HEK293T (cell line): ENCODE measurements around the gene CACTIN.

Source experiments
- BHLHE40 ChIP-seq: fragments of 450-650 bp; IDR thresholded peaks from 2 replicates; pipeline ENCODE4 v1.6.1; 2016; ENCODE audit warnings: mild to moderate bottlenecking, moderate library complexity, borderline replicate concordance
- ELF4 ChIP-seq: fragments of 450-650 bp; IDR thresholded peaks from 2 replicates; pipeline ENCODE4 v1.6.1; 2017; ENCODE audit warnings: antibody characterized with exemption
- FOXA1 ChIP-seq: fragments of 450-650 bp; IDR thresholded peaks from 2 replicates; pipeline ENCODE4 v1.6.1; 2016; ENCODE audit warnings: mild to moderate bottlenecking
- NFRKB ChIP-seq: fragments of 450-650 bp; IDR thresholded peaks from 2 replicates; pipeline ENCODE4 v1.6.1; 2016; ENCODE audit warnings: mild to moderate bottlenecking, moderate library complexity
- PKNOX1 ChIP-seq: fragments of 450-650 bp; IDR thresholded peaks from 2 replicates; pipeline ENCODE4 v1.6.1; 2016
- SP1 ChIP-seq: fragments of 450-650 bp; IDR thresholded peaks from 2 replicates; pipeline ENCODE4 v1.6.1; 2017
- SUZ12 ChIP-seq: fragments of 450-650 bp; IDR thresholded peaks from 2 replicates; pipeline ENCODE4 v1.6.1; 2016; ENCODE audit warnings: mild to moderate bottlenecking
- TARDBP ChIP-seq: fragments of 450-650 bp; IDR thresholded peaks from 2 replicates; pipeline ENCODE4 v1.6.1; 2016

GRCh38 chr19:3593156-3593555, 33.4 kb downstream of the CACTIN start:
- TF ChIP-seq SP1 = no peak
- TF ChIP-seq FOXA1 = no peak
- no peak for TF ChIP-seq BHLHE40
- no peak for TF ChIP-seq PKNOX1
- no peak for TF ChIP-seq ELF4
- no peak for TF ChIP-seq TARDBP
- no peak for TF ChIP-seq NFRKB
- no peak for TF ChIP-seq SUZ12
